GM18517 (cell line): ENCODE data around the gene KSR1.

ENCODE experiments used
- ATAC-seq: cut with Tn5 transposase; IDR thresholded peaks from one replicate; pipeline ENCODE4 v1.9.1; 2021; ENCODE audit warnings: mild to moderate bottlenecking, moderate library complexity; ENCODE audit not compliant: unreplicated experiment

KSR1 gene

DNA sequence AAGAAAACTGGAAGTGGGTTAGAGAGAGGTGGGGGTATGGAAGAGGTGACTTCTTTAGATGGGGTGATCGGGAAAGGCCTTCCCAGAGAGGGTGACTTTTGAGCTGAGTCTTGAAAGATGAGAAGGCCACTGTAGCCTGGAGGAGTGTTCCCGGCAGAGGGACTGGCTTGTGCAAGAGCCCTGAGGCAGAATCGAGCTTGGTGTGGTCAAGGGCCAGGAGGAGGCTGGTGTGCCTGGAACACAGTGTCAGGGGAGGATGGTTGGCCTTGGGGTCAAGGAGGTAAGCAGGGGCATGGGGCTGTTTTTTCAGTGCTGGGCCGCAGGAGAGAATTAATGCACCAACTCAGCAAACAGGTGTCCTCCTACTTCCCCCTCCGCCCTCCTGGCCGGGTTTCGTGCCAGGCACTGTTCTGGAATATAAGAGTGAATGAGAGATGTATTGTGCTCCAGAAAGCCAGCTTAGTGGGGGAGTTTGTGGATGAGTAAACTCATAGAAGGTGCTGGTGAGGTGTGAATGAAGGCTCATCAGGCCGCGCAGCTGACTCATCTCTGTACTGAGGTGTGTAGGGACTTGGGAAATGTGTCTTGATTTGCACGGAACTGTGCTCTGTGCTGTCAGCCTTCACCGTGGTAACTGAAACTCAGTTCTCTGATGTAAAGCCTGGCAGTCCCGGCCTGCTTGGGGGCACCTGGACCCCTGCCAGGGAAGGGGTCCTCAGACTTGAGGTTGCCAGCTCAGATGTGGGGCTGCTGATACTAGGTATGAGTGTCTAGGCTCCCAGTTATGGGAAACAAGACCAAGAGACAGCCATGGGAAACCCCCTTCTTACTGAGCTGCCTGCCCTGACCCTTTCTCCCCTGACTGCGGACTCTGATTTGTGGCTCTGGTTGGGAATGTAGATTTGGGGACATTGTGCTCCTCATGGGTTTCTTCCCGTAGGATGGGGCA lies 15.3 kb downstream of the KSR1 start:
- peak; percentile 76 for ATAC-seq

DNA sequence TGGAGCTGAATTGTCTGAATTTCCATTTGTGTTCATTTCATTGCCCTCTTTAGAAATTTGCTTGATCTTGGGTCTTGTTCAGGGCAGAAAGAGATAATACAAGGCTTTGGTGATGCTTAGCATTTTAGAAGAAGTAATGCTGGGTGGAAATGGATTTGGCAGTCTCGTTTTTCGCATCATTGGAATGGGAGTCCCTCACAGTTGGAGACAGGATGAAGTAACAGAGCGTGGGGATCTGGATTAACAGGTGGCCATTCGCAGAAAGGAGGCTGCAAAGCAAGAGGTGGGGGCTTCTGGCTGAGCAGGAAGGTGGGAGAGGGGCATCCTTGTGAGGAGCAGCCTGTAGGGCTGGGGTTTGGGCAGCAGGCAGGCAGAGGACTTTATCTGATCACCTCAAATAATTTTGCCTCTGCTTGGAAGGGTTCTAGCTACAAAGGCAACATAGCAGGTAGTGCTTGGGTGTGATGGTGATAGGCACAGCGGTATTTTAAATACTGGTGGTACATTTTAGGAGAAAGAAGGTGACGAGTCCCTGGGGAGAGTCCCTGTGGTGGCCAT lies 17.0 kb downstream of the KSR1 start:
- no peak for ATAC-seq

GRCh38 chr17:27473748-27474609 lies 17.7 kb downstream of the KSR1 start:
- ATAC-seq: peak; percentile 46

DNA sequence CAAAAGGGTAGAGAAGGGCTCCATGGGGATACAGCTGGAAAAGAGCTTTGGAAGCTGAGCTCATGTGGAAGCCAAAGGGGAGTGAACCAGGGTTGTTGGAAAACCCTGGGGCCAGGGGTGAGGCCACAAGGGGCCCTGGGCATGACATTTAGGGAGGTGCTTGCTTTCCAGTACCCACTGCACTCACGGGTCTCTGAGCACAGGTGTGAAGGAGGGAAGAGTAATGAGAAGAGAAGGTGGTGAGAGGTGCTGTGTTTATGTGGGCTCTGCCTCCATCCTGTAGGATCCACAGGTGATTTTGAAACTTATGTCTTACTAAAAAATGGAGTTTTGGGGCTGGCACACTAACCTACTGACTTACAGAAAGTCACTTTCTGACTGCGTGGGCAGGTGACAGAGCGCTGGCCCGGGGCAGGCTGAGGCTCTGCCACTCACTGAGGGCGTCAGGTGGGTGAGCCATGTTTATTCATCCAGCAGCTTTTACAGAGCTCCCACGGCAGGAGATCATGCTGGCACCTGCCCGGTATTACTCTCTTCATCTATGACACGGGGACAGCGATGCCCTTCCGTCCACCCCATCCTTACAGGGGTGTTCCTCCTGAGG lies 18.9 kb downstream of the KSR1 start:
- no peak for ATAC-seq

- ATAC-seq: no peak
These were observed 20.0 kb downstream of the KSR1 start for GRCh38 chr17:27475981-27476895.

- ATAC-seq: no peak
These were observed 21.0 kb downstream of the KSR1 start for GRCh38 chr17:27477050-27477888.

- no peak for ATAC-seq
These were observed 21.9 kb downstream of the KSR1 start for GRCh38 chr17:27477971-27478684.

DNA sequence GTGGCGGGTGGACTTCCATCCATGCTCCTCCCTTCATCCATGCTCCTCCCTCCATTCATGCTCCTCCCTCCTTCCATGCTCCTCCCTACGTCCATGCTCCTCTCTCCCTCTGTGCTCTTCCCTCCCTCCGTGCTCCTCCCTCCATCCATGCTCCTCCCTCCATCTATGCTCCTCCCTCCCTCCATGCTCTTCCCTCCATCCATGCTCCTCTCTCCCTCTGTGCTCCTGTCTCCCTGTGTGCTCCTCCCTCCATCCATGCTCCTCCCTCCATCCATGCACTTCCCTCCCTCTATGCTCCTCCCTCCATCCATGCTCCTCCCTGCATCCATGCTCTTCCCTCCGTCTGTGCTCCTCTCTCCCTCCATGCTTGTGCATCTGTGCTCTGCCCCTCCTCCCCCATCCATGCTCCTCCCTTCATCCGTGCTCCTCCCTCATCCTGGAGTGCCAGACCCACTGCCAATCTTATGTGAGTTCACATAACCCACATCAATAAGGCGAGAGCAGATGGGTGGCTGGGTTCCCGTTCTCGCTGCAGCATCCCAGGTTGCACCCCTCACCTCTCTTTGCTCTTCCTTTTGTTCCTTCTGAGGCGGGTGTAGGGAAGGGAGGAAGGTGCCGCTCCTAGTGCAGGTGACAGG lies 22.8 kb downstream of the KSR1 start:
- no peak for ATAC-seq

- no peak for ATAC-seq
These were observed 23.6 kb downstream of the KSR1 start for GRCh38 chr17:27479838-27480237.

GRCh38 chr17:27480699-27481098 lies 24.5 kb downstream of the KSR1 start:
- no peak for ATAC-seq

DNA sequence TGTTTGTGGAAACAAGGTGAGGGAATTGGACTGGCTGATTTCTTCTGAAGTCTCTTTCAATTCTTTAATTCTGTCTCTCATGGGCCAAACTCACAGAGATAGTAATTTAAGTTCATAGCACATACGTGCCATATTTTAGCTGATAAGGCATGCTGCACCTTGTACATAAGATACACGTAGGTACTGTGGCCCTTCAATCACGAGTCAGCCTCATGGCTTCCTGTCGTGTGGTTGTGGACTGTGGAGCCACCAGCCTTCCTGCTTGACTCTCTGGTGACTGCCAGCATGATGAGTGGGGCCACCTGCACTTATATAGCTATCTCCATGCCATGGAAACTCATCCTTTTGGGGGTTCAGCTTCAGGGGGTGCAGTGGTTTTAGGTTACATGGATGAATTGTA lies 25.1 kb downstream of the KSR1 start:
- ATAC-seq: no peak

DNA sequence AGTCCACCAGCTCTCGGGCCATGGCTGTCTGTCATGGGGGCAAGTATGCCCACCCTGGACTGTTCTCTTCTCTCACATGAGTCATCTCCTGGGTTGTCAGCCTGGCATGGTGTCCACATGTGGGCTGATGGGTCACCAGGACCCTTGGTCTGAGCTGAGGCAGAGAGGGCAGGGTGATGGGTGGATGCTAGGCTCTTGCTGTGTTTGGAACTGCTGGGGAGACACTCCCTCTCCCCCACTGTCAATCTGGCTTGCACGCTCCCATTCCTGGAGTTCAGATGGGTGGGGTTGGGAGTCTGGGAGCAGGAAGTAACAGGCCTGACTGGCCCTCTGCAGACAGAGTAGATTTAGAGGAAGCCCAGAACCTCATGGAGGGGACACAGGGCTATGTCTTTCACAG lies 28.9 kb downstream of the KSR1 start:
- ATAC-seq: no peak

DNA sequence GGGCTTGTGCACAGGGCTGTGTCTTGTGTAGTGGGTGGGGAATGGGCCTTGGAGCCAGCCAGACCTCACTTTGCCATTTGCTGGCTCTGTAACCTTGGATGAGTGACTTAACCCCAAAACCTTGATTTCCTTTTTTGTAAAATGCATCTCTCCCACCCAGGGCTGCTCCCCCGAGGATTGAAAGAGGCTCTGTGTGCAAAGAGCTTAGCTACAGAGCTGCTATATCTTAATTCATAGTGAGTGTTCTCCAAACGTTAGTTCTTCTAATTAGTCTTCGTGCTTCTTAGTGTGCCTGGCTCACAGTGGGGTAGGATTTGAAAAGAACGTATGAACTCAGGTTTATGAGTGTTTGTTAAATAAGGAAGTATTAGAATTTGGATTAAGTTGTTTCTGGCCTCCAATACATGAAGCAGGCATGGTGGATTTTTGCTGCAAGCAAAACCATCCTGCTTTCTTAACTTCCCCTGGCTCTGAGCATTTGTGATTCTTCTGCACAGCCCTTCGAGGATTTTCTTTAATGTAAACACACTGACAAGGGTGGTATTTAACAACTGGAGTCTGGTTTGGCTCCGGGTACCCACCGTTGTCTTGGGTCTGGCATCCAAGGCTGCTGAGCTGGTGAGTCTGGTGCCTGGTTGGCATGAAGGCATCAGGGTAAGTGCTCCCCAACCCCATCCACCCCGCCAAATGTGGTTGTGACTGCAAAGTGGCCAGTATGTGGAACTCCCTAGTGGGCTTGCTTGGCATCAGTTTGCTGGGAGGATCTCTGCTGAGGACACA lies 29.7 kb downstream of the KSR1 start:
- ATAC-seq: no peak

- no peak for ATAC-seq
These were observed 30.5 kb downstream of the KSR1 start for GRCh38 chr17:27486741-27487140.

DNA sequence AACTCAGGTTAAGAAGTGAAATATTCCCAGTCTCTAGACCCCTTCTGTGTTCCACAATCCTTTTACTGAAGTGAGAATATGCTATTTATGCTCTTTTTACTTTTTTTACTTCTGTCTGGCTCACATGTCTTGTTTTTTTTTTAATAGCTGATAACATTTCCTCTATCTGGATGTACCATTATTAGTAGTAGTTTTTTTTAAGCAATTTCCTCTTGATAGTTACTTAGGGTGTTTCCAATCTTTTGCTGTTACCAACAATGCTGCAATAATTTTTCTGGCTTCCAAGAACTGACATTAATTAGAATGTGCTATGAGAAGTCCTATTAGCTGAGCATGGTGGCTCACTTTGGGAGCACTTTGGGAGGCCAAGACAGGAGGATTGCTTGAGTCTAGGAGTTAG lies 32.0 kb downstream of the KSR1 start:
- no peak for ATAC-seq

- ATAC-seq: no peak
These were observed 32.9 kb downstream of the KSR1 start for GRCh38 chr17:27489045-27489715.

- no peak for ATAC-seq
These were observed 34.1 kb downstream of the KSR1 start for GRCh38 chr17:27490391-27490790.
